K562 (cell line): ENCODE data around the gene TMCC1. TPM values are rescaled to one million over a fixed set of nuclear protein-coding genes. Genes with fewer than 3 reads are reported as not detected.
A peak's percentile ranks its signal among the peaks of the same experiment; 100 is the strongest.

Experiments
- CREB5 ChIP-seq: fragments of 250-450 bp; sonication (Bioruptor Pico); IDR thresholded peaks from 2 replicates; pipeline ENCODE4 v1.5.0; 2020; ENCODE audit warnings: mild to moderate bottlenecking
- GABPB2 ChIP-seq: fragments of 250-450 bp; sonication (Bioruptor Pico); conservative IDR thresholded peaks from 2 replicates; pipeline ENCODE4 v1.5.1; 2021; ENCODE audit warnings: mild to moderate bottlenecking
- HSF4 ChIP-seq: fragments of 250-450 bp; sonication (Bioruptor Pico); IDR thresholded peaks from 2 replicates; pipeline ENCODE4 v2.1.2; 2022; ENCODE audit warnings: mild to moderate bottlenecking, moderate library complexity, borderline replicate concordance
- KLF16 ChIP-seq: IDR thresholded peaks from 2 replicates; pipeline ENCODE4 v1.6.1; 2016; ENCODE audit warnings: antibody characterized with exemption
- PHB2 ChIP-seq: fragments of 450-650 bp; IDR thresholded peaks from 2 replicates; pipeline ENCODE4 v1.6.1; 2017; ENCODE audit warnings: low read depth
- POLR2G ChIP-seq: fragments of 200-400 bp; formaldehyde crosslinking; IDR thresholded peaks from 2 replicates; pipeline ENCODE4 v1.6.1; 2017; ENCODE audit warnings: low read depth, mild to moderate bottlenecking, antibody characterized with exemption, low read length, moderate library complexity
- RFX5 ChIP-seq: IDR thresholded peaks from 2 replicates; pipeline ENCODE4 v1.6.1; 2011; ENCODE audit warnings: low read depth, mild to moderate bottlenecking, improper control_type of control experiment, low read length
- THAP7 ChIP-seq: fragments of 250-450 bp; sonication (Bioruptor Pico); IDR thresholded peaks from 2 replicates; pipeline ENCODE4 v1.5.0; 2021
- ZBTB17 ChIP-seq: fragments of 450-650 bp; formaldehyde crosslinking; IDR thresholded peaks from 2 replicates; pipeline ENCODE4 v1.4.0; 2020; ENCODE audit warnings: mild to moderate bottlenecking
- ZBTB34 ChIP-seq: fragments of 250-450 bp; sonication (Bioruptor Pico); IDR thresholded peaks from 2 replicates; pipeline ENCODE4 v1.8.0; 2021; ENCODE audit warnings: mild to moderate bottlenecking, moderate library complexity
- ZEB2 ChIP-seq: fragments of 450-650 bp; IDR thresholded peaks from 2 replicates; pipeline ENCODE4 v1.6.1; 2016
- ZNF121 ChIP-seq: sonication (generic); formaldehyde crosslinking; conservative IDR thresholded peaks from 2 replicates; pipeline ENCODE4 v1.8.0; 2022; ENCODE audit warnings: missing genetic modification reagents
- ZNF318 ChIP-seq, 2 experiments: fragments of 450-650 bp; IDR thresholded peaks; 2 replicates each; pipeline ENCODE4 v1.6.1; 2016; ENCODE audit warnings: mild to moderate bottlenecking in 2 of 2, borderline replicate concordance in 1 of 2, low read depth in 1 of 2, moderate library complexity in 1 of 2
- ZNF589 ChIP-seq: fragments of 200-800 bp; sonication (Bioruptor generic); IDR thresholded peaks from 2 replicates; pipeline ENCODE4 v1.6.1; 2016; ENCODE audit warnings: low read depth, missing genetic modification characterization, missing compliant biosample characterization
- polyA plus RNA-seq, 8 experiments: library from polyadenylated mRNA; depleted of rRNA in 4 of 8; stranded (reverse) in 5 of 8; unstranded in 3 of 8; fragments of >200 nt; fragmentation: Nextera tagmentation in 2 of 8; fragmentation: Illumina TruSeq in 1 of 8; extraction: Ambion mirVana in 2 of 8; extraction: Trizol in 1 of 8; gene quantifications; 2 replicates each; pipeline versions ENCODE4 v1.2.1 to v1.2.3, GENCODE V29; 2011 to 2014; ENCODE audit warnings: inconsistent platforms in 1 of 8, missing spikeins in 1 of 8
- total RNA-seq, 7 experiments: library from RNA; depleted of rRNA in 6 of 7; stranded (reverse); fragments of >200 nt in 6 of 7; fragmentation: Illumina TruSeq in 2 of 7; extraction: Trizol in 2 of 7; gene quantifications; 2 replicates each; pipeline versions ENCODE4 v1.2.1 to v1.2.3, GENCODE V29; 2011 to 2021; ENCODE audit warnings: low replicate concordance in 1 of 7

TMCC1 gene
- total and polyA plus RNA-seq, 9 of the 15 experiments (the other 6 are each of a cell fraction or from before 2014, with no cell fraction given): 0.89 to 8.7 (median 4.0) TPM

GRCh38 chr3:129793942-129794310, 99.6 kb downstream of the TMCC1 start (continued):
- TF ChIP-seq ZBTB34: no peak
- no peak for TF ChIP-seq POLR2G
- TF ChIP-seq ZNF318 (IDR thresholded peaks at IDR 0.05; ENCODE audit: borderline replicate concordance in 1 of 2, low read depth in 1 of 2): no peak
- no peak for TF ChIP-seq GABPB2
- TF ChIP-seq ZBTB17 (CRISPR knock-in tag): no peak
- no peak for TF ChIP-seq ZNF121 (CRISPR knock-in tag)
- no peak for TF ChIP-seq CREB5
- TF ChIP-seq PHB2: 0 out of 2 replicates have a peak, but pooled peaks have one; percentile 25
- TF ChIP-seq HSF4 (CRISPR knock-in tag): no peak
- TF ChIP-seq THAP7 (CRISPR knock-in tag): no peak
- no peak for TF ChIP-seq ZEB2
- TF ChIP-seq KLF16: peak; percentile 88
- no peak for TF ChIP-seq ZNF589 (CRISPR knock-in tag)
- TF ChIP-seq RFX5: no peak
